SKM-1 (cell line): Measurements from ENCODE around the gene ZNF808.
"Not testable (repeated sequence)": the region's sequence is repeated elsewhere in the genome, so short reads cannot be mapped to it uniquely, and the experiment has no call there.

Experiments
- DNase-seq: peaks from one replicate; lab custom pipeline; 2025; ENCODE audit not compliant: unreplicated experiment; lab: John Stamatoyannopoulos, UW

ZNF808 gene

DNA sequence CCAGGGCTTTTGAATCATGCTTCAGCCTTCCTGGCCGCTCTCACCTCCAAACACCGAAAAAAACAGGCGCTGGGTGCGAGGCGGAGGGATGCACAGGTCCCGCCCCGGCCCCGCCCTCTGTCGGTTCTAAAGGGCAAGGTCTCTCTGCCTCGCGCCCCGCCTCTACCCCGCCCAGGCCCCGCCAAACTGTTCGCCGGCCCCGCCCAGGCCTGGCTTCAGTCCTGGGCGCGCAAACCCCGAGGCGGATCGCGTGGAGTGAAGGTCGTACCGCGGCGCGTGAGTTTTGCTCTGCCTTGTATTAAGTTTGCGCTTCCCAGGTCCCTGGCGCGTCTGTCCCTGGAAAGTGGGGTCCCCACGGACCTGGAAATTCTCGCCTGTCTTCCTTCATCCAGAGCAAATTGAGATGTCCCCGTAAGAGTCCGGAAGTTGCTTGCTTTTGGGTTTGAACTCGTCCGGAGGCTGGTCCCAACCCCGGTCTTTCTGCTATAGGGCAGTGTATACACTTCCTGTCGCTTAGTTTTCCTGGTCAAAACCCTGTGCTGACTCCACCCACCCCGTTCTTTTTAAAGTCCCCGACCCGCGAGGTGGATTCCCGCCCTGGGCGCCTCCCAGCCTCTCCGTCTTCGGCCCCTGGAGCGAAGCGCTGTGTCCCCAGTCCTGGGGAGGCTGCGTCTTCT is 8.4 kb downstream of the ZNF808 start:
- no peak for DNase-seq

DNA sequence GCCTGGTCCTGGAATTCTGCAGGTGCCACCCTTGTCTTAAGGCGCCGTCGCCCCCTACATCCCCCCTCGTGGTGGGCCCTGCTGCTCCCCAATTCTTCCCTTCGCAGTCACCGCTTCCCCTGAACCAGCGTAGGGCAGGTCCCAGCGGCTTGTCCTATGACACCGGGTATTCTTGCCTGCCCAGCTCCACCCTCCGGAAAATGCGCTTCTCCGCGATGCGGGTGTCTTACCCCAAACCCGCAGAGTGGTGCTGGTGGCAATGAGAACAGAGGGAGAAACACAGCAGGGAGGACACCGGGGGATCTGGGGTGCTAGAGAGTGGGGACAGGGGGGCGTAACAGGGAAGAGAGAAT is 9.0 kb downstream of the ZNF808 start:
- DNase-seq, result no peak

DNA sequence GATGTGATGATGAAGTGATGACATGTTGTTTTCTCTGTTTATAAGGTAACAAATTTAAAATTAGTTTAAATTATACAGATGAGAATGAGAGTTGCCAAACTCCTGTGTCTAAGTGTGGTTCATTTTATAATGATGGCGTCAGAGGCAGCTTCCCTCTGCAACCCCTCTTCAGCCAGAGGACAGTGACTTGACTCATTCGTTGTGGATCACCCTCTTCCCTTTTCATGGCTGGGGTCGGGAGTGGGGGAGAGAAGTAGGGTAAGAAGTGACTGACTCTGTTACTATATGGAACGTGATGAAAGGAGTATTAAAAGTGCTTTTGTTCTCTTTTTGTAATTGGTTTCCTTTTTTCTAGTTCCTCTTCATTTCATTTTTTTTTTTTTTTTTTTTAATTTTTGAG is 11.3 kb downstream of the ZNF808 start:
- not testable (repeated sequence) for DNase-seq

DNA sequence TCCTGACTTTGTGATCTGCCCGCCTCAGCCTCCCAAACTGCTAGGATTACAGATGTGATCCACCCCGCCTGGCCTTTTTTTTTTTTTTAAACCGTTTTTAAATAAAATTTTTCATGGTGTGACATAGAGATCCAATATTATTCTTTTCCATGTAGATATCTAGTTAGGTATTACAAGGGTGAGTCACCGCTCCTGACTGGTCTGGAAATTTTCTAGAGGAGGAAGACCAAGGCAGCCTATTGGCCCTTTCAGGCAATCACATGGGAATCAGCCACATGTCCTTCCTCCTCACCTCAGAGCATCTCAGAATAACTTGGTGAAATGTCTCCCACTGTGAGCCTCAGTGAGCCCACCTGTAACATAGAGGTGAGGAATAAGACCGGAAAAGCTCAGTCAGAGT is 13.7 kb downstream of the ZNF808 start:
- not testable (repeated sequence) for DNase-seq

DNA sequence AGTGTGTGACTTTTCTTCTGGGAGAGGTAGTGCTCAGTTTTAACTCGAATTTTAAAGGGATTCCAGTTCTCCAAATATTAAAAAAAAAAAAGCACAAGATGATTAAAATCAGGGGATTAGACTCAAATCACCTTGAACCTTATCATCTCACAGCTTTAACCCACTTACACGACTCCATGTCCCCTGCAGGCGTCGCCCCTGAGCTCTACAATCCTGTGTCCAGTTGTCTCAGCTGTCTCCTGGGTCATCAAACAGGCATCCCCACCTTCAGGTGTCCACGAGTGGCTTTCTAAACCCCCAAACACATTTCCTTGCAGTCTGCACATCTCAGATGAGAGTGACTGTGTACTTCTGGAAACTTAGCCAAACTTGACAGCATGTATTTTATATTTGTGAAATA is 14.1 kb downstream of the ZNF808 start:
- DNase-seq, result no peak

DNA sequence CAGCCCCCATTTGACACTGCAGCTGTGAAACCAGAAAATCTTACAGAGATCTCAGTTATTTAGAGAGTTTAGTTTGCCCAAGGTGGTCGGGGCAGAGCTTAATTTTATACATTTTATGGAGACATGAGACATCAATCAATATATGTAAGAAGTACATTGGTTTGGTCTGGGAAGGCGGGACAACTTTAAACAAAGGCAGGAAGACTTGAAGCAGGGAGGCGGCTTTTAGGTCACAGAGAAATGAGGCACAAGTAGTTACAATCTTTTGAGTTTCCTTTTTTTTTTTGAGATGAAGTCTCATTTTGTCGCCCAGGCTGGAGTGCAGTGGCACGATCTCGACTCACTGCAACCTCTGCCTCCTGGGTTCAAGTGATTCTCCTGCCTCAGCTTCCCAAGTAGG is 15.1 kb downstream of the ZNF808 start:
- DNase-seq, result not testable (repeated sequence)

DNA sequence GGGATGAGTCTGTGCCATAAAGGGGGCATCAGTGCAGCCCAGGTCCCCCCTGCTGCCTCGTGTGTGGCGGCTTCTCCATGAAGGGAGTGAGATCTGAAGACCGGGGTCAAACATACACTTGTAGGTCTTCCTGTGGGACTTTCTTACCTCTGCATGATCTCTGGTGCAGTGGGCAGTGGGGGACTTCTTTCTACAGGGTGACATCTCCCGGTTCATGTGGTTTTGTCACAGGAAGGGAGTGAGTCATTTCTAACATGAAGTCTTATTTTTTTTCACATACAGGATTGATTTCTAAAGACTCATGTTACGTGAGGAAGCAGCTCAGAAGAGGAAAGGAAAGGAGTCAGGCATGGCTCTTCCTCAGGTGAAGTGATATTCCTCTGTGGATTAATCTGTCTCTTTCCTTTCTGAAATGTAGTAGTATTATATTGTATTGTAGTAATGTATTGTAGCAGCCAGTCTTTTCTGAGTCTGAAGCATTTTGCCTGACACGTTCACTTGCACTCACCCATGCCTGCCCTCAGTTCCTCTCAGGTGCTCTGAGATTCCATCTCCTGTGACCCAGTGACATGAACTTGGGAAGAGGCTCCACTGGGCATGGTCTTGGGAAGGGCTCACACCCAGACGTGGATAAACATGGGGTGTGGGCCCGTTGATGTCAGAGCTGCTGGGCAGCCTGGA is 15.7 kb downstream of the ZNF808 start:
- DNase-seq, result no peak

DNA sequence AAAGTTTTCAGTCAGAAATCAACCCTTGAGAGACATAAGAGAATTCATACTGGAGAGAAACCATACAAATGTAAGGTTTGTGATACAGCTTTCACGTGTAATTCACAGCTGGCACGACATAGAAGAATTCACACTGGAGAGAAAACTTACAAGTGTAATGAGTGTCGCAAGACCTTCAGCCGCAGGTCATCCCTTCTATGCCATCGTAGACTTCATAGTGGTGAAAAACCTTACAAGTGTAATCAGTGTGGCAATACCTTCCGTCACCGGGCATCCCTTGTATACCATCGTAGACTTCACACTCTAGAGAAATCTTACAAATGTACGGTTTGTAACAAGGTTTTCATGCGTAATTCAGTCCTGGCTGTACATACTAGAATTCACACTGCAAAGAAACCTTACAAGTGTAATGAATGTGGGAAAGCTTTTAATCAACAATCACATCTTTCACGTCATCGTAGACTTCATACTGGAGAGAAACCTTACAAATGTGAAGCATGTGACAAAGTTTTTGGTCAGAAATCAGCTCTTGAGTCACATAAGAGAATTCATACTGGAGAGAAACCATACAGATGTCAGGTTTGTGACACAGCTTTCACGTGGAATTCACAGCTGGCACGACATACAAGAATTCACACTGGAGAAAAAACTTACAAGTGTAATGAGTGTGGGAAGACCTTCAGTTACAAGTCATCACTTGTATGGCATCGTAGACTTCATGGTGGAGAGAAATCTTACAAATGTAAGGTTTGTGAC is 26.9 kb downstream of the ZNF808 start:
- DNase-seq, result no peak

DNA sequence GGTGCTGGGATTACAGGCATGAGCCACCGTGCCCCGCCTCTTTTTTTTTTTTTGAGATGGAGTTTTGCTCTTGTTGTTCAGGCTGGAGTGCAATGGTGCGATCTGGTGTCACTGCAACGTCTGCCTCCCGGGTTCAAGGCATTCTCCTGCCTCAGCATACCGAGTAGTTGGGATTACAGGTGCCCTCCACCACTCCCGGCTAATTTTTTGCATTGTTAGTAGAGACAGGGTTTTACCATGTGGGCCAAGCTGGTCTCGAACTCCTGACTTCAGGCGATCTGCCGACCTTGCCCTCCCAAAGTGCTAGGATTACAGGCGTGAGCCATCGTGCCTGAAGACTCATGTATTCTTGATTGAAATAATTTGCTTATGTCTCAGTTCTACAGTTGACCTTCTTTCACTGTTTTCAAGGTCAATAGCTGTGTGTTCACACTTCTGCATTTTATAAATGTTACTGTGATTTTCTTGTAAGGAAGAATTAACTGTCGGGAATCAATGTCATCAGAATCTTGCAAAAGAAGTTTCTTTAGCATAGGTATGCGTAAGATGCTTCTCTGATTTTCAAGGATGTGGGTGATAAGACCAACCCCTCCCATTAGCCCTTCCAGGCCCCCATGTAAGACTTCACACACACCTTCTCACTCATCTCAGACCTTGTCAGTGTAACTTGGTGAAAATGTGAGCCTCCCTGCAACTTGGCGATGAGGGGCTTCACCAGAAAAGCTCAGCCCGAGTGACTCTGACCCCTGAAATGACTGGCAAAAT is 29.9 kb downstream of the ZNF808 start:
- DNase-seq, result no peak

DNA sequence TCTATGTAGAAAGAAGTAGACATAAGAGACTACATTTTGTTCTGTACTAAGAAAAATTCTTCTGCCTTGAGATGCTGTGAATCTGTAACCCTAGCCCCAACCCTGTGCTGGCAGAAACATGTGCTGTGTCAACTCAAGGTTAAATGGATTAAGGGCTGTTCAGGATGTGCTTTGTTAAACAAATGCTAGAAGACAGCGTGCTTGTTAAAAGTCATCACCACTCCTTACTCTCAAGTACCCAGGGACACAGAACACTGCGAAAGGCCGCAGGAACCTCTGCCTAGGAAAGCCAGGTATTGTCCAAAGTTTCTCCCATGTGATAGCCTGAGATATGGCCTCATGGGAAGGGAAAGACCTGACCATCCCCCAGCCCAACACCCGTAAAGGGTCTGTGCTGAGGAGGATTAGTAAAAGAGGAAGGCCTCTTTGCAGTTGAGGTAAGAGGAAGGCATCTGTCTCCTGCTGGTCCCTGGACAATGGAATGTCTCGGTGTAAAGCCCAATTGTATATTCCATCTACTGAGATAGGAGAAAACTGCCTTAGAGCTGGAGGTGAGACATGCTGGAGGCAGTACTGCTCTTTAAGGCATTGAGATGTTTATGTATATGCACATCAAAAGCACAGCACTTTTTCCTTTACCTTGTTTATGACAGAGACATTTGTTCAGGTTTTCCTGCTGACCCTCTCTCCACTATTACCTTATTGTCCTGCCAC is 31.4 kb downstream of the ZNF808 start:
- not testable (repeated sequence) for DNase-seq

DNA sequence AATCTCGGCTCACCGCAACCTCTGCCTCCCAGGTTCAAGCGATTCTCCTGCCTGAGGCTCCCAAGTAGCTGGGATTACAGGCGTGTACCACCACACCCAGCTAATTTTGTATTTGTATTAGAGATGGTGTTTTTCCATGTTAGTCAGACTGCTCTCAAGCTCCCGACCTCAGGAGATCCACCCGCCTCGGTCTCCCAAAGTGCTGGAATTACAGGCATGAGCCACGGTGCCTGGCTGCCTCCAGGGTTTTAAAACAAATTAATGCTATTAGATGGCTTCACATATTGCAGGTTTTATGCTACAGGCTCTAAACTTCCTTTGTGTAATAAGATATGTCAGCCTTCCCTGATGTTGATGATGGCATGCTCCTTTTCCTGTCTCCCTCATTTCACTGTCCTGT is 34.1 kb downstream of the ZNF808 start:
- not testable (repeated sequence) for DNase-seq

DNA sequence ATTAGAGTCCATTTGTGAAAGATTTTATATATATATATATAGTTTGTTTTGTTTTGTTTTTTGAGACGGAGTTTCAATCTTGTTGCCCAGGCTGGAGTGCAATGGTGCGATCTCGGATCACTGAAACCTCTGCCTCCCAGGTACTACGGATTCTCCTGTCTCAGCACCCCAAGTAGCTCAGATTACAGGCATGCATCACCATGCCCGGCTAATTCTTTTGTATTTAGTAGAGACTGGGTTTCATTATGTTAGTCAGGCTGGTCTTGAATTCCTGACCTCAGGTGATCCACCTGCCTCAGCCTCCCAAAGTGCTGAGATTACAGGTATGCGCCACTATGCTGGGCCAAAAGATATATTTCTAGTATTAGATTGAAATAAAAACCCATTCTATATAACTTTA is 38.7 kb downstream of the ZNF808 start:
- no peak for DNase-seq

DNA sequence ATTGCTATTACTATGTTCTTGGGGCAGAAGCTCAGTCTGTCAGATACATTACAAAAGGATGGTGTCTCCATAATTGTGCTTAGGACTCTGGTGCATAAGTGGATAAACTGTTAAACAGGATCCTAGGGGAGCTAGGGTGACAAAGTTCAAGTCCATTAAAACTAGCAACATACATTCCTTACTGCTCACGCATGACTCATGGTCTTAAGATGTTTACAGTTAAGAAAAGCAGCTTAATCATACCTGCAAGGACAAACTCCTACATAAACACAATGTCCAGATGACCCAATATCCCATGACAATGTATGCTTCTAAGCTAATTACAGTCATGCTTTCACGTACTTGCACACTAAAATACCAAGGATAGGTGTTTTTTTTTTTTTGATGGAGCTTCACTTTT is 39.1 kb downstream of the ZNF808 start:
- no peak for DNase-seq

DNA sequence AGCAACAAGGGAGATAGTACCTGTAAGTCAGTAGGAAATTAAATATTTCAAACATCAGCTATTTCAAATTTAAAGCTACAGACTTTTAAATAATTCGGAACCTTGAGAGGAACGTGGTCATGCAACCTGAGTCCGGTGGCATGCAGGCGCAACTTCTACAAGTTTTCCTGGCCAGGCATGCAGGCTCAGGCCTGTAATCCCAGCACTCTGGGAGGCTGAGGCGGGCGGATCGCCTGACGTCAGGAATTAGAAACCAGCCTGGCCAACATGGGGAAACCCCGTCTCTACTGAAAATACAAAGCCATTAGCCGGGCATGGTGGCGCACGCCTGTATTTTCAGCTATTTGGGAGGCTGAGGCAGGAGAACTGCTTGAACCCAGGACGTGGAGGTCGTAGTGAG is 40.5 kb downstream of the ZNF808 start:
- no peak for DNase-seq

DNA sequence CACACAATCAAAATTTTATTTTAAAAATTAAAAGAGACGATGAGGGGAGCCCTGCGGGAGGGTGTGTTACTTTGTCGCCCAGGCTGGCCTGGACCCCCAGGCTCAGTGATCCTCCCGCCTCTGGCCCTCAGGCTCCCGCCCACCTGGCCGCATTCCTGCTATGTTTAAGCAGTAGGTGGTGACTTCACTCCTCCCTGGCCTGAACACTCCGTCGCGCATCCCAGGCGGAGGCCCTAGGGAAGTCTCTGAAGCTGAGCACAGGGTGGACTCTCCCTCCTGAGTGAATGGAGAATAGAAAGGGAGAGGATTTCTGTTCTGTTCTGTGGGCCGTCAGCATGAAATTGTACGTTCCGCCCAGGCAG is 42.2 kb downstream of the ZNF808 start:
- not testable (repeated sequence) for DNase-seq

DNA sequence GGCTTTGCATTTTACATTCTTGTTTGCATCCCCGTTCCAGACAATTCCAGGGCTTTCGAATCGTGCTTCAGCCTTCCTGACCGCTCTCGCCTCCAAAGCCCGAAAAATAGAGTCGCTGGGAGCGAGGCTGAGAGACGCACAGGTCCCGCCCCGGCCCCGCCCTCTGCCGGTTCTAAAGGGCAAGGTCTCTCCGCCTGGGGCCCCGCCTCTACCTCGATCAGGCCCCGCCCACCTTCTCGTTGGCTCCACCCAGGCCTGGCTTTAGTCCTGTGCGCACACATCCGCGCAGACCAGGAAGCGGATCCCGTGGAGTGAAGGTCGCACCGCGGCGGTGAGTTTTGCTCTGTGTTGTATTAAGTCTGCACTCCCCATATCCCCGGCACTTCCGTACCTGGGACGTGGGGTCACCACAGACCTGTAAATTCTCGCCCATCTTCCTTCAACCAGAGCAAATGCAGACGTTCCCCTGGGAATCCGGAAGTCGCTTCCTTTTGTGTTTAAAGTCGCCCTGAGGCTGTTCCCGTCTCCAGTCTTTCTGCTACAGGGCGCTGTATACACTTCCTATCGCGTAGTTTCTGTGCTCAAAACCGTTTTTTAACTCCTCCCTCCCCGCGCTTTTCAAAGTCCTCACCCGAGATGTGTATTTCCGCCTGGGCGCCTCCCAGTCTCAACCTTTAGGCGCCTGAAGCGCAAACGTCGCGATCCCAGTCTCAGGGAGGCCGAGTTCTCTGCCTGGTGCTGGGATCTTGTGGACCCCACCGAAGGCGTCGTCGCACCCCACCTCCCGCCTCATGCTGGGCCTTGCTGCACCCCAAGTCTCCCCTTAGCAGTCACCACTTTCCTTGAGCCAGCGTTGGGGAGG is 42.8 kb downstream of the ZNF808 start, which contains the start of gene ZNF701:
Gene ZNF701 (plus strand): TSS at position 288 of the 862 bp plus-strand sequence. CDS start 3,861 bp downstream, outside the sequence.
- peak; percentile 36 for DNase-seq

DNA sequence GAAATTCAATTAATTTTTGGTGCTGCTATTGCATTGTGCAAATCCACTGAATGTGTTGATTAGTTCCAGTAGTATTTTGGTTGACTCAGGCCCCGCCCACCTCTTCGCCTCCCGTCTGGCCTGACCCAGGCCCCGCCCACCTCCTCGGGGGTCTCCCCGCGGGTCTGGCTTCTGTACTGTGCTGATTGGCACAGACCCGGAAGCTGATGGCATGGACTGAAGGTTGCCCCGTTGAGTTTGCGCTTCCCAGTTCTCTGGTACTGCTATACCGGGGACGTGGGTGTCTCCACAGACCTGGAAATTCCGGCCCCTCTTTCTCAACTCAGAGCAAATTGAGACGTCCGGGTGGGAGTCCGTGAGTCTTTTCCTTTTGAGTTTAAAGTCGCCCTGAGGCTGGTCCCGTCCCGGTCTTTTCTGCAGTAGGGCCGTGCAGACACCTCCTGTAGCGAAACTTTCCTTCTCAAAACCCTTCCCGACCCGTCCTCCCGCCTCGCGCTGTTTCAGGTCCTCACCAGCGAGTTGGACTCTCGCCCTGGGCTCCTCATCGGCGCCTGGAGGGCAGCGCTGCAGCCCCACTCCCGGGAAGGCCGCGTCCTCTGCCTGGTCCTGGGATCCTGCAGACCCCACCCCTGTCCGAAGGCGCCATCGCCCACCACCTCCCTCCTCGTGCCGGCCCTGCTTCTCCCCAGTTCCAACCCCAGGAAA is 57.4 kb downstream of the ZNF808 start:
- no peak for DNase-seq

DNA sequence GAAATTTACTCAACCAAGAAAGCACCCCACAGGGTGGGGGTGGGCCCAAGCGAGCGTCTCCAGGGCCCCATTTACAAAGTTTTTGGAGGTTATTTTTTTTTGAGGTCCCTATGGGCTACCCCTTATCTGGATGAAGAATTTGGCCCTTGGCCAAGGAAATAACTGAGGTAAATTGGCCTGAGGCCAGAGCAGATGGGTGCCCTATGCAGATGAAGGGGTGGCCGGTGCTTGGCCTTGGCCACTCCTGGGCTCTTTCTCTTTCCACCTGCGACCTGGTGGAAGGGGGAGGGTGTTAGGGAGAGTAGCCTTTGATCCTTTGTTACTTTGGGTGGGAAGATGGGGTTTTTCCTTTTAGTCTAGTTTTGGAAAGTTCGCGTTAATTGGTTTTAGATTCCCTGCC is 58.1 kb downstream of the ZNF808 start:
- no peak for DNase-seq

DNA sequence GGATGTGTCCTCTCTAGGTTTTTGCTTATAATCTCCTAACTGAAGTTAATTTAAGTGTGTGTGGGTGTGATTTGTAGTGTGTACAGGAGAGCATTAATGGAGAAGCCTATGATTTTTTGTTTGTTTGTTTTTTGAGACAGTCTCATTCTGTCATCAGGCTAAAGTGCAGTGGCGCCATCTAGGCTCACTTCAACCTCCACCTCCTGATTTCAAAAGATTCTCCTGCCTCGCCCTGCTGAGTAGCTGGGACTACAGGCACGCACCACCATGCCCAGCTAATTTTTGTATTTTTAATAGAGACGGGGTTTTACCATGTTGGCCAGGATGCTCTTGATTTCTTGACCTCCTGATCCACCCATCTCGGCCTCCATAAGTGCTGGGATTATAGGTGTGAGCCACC is 63.3 kb downstream of the ZNF808 start:
- DNase-seq, result no peak
